GM19468 (cell line): Measurements from ENCODE around the gene ZC3H12C.
"Not testable (repeated sequence)": the region's sequence is repeated elsewhere in the genome, so short reads cannot be mapped to it uniquely, and the experiment has no call there.

Source experiments
- ATAC-seq: cut with Tn5 transposase; IDR thresholded peaks from one replicate; pipeline ENCODE4 v1.9.1; 2021; ENCODE audit warnings: mild to moderate bottlenecking, moderate library complexity, moderate number of reproducible peaks; ENCODE audit not compliant: unreplicated experiment; ENCODE audit errors: extremely low read depth

Gene ZC3H12C

DNA sequence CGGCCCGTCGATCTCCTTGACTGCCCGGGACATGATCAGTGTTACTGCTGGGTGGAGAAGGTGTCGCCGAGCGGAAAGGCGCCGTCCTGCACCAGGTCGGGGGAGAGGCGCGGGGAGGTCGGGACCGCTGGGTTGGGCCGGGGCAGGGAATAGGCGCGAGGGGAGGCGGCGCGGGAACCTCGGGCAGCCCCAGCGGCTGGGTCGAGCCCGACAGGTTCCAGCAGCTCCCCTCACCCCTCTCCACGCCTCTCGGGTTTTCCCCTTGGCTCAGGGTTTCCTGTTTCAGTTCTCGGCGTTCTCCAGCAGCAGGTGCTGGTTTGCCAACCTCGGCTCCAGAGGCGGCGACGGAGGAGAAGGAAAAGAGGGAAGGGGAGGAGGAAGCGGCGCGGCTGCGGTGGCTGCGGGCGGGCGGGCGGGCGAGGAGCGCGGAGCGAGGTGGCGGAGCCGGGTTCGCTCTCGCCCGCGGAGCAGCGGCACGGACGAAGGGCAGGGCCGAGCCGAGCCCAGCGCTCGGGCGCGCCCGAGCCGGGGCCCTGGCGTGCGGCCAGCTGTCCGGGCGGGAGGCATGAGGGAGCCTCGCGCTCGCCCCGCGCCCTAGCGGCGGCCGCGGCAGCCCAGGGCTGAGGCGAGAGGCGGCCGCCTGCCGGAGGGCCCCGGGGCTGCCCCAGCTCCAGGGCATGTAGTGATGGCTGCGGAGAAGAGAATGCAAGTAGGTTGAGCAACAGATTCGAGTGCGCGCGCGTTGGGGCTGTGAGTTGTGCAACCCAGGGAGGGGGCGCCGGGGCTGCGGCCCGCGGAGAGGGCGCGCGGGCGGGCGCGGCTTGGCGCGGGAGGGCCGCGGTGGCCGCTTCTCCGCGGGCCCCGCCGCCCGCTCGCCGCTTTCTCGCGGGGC is at the start of gene ZC3H12C:
TSS of gene ZC3H12C (plus strand) at position 878 of the 892 bp plus-strand sequence. CDS start 20 bp downstream, outside the sequence.
- peak; percentile 30 for ATAC-seq

DNA sequence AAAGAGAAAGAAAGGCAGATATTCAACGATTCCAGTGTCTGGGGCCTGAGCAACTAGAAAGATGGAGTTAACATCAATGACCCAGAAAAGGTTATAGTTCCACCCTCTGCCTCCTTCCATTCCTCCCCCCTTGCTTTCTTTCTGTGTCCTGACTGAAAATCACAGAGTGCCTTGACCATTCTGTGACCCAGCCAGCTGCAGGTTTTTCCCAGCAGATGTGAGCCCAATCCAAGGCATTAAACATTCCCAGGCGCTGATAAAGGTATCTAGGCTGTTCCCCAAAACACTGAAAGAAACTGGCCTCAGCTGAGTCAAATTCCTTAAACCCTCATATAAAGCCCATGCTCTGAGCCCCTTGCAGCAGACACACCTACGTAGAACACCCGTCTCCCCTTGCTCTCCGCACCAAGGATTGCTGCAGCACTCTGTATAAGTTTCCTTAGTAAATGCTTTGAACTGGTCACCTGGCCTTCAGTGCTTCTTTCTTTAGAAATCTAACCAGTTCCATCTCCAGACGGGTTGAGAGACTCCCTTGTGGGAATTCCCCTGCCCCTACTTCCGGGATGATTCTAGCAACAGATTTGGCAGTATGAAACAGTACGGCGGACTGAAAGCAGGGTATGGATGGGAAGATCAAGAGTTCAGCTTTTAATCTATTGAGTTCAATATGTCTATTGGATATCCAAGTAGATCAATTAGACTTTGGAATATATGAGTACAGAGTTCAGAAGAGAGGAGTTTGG is 48.8 kb upstream of the ZC3H12C start:
- ATAC-seq: no peak

DNA sequence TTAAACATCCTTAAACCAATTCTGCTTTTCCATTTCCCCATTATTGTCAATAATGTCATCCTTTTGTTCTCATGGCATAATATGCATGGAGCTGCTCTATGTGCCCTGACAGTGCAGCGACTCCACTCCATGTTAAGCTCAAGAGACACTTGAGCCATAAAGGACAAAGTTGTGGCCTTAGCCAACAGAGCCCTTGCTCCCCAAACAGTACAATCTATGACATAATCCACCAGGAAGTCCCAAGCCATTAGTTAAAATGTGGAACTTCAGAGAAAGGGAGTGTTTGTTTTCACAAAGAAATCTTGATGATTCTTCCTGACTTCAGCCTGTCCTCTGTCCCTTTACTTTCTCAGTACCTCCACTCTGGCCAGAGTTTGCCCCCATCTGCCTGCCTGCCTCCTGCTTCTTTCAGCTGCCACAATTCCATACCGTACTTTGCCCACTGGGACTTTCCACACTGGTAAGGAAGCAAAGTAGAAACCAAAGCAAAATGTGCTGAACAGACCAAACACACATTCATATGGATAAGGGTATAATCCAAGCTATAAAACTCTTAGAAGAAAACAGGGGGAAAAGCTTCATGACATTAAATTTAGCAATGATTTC is 46.3 kb upstream of the ZC3H12C start:
- no peak for ATAC-seq

DNA sequence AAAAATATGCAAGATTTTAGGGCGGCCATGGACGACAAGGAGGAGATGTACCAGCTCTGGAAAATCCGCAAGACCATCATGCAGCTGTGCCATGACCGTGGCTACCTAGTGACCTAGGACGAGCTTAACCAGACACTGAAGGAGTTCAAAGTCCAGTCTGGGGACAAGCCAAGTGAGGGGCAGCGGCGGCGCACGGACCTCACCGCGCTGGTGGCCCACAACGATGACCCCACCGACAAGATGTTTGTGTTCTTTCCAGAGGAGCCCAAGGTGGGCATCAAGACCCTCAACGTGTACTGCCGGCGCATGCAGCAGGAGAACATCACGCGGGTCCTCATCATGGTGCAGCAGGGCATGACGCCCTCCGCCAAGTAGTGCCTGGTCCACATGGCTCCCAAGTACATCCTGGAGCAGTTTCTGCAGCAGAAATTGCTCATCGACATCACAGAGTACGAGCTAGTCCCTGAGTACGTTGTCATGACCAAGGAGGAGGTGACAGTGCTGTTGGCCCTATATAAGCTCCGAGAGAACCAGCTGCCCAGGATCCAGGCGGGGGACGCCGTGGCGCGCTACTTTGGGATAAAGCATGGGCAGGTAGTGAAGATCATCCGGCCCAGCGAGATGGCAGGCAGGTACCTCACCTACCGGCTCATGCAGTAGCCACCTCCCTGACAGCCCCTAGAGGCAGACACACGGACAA is 43.5 kb upstream of the ZC3H12C start:
- ATAC-seq: no peak

DNA sequence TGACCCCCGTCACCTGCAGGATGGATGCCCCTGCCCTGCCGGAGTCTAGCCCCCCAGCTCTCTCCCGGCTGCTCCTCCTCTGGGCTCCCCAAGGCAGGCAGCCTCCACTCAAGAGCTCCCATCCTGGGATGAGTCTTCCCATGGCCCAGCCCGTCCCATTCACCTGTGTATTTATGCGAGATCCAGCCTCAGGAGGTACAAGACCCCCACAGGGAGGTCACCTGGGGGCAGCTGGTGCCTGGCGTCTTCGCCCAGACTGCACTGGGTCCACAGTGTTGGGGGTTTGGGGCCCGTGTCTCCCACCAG is 43.0 kb upstream of the ZC3H12C start:
- ATAC-seq: no peak

DNA sequence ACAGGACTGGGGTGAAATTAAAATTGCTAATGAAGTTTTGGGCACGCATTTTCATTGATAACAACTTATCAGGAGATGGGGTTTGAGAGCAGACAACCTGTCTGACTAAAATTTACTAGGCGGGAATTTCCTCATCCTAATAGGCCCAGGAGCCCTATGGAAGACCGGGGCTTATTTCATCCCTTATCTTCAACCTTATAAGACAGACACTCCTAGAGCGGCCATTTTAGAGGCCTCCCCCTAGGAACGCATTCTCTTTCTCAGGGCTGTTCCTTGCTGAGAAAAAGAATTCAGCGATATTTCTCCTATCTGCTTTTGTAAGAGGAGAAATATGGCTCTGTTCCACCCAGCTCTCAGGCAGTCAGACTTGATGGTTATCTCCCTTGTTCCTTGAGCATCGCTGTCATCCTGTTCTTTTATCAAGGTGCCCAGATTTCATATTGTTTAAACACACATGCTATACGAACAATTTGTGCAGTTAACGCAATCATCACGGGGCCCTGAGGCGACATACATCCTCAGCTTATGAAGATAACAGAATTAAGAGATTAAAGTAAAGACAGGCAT is 39.3 kb upstream of the ZC3H12C start:
- no peak for ATAC-seq

DNA sequence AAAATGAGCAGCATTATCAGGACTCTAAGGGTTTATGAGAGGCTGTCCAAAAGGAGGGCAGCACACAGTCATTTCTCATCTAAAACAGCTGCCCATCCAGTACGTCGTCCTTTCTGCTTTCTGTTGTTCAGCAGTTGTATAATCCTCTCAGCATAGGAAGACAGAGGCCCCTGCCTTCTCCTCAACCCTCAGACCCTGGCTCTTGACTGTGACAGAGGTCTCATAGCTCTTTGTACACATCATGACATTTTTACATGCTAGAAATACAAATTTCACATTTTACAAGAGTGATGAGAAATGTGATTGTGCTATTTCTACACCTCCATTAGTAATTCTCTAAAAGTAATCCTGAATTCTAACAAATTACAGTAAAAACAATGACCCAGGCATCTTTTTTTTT is 36.2 kb upstream of the ZC3H12C start:
- no peak for ATAC-seq

DNA sequence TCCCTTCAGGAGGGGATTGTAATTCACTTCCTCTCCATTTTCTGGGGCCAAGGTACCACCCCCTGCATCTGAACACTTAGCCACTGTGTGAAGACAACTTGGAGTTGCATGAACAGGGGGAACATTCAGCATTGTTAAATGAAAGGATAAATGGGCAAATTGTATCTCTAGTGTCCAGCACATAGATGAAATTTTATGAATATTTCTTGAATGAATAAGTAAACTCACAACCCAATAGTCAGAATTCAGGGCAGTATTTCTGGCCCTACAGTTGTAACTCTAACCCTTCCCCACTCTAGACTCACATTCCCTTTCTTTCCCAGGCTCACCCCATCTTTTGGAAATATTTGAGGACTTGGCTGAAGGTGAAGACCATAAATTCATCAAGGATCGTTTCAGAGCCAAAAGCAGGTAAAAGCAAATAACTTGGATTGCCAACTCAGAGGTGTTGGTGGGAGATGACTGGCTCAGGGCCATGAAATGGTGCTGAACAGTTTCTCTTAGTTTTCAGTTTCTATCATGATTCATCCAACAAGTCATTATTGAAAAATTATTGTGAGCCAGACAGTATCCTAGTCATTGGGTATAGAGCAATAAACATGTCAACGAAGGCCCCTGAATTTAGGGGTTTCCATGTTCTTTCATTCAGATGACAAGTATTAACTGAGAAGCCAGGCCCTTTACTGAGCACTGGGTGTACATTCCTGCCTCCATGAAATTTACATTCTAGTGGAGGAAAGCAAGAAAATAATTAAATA is 33.3 kb upstream of the ZC3H12C start:
- ATAC-seq: no peak

DNA sequence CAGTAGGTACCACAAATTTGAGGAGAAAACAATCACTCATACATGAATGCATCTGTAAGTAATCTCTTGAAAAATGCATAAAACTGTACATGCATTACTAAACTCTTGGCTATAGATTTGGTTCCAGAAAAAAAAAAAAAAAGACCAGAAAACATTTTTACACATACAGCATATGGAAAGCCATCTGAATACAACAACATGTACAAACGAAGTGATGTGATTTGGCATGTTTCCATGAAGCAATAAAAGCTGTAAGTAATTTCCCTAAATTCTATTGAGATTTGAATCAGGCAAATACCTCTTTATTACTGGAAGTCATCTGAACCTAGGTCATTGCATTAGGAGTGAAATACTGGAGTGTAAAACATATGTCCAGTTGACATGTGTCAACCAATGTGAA is 31.9 kb upstream of the ZC3H12C start:
- no peak for ATAC-seq

DNA sequence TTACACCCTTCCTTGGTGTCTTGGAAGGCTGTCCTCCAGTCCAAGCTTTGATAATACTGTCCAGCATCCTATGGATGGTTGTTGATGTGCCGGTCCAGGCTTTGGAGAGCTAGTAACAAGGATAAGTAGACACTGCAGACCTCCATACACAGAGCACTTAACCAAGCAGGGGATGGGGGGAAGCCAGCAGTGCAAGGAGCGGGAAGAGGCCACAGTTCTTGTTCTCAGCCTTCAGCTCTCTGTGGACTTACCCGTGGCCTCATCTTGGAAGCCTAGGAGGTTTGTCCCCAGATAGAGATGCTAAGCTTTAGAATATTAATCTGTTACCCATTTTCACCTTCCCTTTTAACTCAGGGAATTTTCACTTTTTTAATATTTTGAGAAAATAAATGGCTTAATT is 30.9 kb upstream of the ZC3H12C start:
- ATAC-seq: no peak

DNA sequence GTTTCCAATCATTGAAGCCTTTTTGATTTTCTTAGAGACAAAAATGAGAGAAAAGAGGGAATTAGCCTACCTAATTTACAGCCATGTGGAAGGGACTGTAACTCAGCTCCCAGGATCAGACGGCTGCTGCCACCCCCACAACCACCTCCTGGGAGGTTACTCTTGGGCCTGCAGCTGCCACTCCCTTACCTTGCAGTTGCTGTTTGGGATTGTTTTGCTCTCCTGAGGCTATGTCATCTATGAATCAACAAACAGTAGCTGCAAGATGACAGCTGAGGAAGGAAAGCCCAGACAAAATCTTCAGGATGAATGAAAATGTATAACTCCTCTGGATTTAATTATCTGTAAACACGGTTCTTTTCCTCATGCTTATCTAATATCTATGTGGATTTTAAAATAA is 28.0 kb upstream of the ZC3H12C start:
- no peak for ATAC-seq

DNA sequence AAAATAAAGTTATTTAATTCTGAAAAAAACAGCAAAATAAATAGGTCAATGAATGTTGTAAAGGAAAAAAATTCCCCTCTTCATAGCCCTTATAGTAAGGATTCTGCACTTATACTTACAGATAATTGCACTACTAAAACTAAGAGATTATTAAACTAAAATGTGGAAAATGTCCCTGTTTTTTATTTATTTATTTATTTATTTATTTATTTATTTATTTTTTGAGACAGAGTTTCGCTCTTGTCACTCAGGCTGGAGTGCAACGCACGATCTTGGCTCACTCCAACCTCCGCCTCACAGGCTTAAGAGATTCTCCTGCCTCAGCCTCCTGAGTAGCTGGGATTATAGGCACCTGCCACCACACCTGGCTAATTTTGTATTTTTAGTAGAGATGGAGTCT is 25.2 kb upstream of the ZC3H12C start:
- not testable (repeated sequence) for ATAC-seq

DNA sequence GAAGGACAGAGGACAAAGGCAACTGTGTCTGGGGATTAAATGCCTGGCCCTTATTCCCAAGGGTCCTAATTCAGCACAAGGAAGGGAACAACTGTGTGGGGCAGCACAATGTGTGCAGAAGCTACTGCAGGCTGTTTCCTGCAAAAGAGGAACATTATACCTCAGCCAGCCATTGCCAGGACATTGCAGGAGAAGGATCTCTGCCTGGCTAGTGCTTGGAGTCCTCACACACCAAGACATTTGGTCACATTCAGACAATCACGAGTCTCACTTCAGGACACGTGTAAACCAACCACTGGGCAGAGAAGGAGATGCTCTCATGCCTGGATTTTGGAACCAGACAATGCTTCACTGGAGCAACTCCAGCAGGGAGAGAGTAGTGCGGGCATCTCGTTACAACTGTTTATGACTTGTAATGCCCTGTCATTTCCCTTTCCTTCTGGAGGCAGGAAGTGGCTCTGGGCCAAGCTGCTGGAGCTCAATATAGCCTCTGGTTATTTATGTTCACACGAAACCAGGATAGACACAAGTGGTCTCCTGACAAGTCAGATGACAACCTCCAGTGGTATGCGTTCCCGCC is 23.9 kb upstream of the ZC3H12C start:
- no peak for ATAC-seq

DNA sequence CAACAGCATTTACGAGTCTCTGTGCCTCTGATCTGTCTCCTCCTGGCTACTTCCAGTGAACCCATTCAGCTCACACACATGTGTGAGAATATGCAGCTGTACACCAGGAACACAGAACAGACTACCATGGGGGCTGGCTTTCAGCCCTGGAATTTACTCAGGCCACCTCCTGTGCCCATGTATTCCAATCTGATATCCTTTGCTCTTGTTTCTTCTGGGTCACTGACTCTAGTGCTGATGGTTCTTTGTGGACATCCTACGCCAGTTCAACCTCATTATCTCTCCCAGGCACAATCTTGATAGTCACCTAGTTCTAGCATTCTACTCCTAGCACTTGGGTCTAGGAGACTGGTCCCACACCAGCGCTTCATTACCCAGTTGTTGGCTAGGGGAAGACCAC is 23.0 kb upstream of the ZC3H12C start:
- ATAC-seq: no peak

DNA sequence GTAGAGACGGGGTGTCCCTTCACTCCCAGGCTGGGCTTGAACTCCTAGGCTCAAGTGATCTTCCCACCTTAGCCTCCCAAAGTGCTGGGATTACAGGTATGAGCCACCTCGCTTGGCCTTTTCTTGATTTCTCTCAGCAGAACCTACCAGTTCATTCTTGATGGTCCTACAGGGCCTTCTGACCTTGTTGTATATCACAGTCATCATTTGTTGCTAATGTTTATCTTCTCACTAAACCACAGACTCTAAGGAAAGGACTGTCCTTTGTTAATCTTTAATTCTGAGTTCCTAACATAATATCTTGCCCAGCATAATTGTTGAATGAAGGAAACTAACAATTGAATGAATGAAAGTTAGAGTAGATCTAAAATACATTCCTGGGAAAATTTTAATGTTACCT is 22.0 kb upstream of the ZC3H12C start:
- no peak for ATAC-seq

DNA sequence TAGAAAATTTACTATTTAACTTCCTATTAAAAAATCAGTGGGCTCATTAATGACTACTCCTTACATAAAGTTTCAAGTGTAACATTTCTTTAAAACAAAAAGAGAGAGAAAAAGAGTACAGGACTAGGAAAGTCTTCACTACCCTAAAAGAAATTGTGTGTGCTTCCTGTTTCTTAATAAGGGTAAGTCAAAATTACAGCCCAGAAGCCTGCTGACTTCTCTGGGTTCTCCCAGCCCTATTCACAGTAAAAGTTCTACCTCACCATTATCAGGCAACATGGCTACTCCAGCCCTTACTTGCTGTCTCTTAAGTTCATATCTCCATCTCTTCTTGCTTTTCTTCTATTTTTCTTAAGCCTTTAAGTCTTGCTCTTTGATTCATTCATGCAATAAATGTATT is 20.3 kb upstream of the ZC3H12C start:
- no peak for ATAC-seq

DNA sequence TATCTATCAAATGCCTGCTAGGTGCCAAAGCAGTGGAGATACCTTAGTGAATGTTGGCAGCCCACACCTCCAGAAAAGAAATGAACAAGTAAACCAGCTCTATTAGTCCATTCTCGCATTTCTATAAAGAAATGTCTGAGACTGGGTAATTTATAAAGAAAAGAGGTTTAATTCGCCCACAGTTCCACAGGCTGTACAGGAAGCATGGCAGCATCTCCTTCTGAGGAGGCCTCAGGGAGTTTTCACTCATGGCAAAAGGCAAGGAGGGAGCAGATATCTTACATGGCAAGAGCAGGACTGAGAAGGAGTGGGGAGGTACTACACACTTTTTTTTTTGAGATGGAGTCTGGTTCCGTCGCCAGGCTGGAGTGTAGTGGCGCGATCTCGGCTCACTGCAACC is 18.7 kb upstream of the ZC3H12C start:
- no peak for ATAC-seq

DNA sequence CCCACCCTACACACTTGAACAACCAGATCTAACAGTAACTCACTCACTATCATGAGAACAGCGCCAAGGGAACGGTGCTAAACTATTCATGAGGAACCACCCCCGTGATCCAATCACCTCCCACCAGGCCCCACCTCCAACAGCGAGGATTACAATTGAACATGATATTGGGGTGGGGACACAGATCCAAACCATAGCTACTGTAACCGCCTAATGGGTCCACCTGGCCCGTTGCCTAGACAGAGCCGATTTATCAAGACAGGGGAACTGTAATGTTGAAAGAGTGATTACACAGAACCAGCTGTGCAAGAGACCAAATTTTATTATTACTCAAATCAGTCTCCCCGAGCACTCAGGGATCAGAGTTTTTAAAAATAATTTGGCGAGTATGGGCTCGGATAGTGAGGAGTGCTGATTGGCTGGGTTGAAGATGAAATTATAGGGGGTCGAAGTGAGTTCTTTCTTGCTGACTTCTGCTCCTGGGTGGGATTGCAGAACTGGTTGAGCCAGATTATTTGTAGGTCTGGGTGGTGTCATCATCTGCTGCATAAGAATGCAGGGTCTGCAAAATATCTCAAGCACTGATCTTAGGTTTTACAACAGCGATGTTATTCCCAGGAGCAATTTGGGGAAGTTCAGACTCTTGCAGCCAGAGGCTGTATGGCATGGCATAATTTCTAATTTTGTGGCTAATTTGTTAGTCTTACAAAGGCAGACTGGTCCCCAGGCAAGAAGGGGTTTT is 17.9 kb upstream of the ZC3H12C start:
- no peak for ATAC-seq

DNA sequence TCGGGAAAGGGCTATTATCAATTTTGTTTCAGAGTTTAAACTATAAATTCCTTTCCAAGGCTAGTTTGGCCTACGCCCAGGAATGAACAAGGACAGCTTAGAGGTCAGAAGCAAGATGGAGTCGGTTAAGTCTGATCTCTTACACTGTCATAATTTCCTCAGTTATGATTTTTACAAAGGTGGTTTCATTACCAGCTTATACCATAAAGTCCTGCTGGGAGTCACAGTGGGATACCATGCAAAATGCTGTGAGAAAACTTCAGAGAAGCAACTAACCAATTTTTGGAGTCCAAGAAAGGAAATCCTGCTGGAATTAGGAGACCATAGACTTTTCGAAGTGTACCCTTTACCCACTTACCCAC is 17.4 kb upstream of the ZC3H12C start:
- no peak for ATAC-seq
